ENCODE results near the gene CDC26.
"Not testable (repeated sequence)": the region's sequence is repeated elsewhere in the genome, so short reads cannot be mapped to it uniquely, and the experiment has no call there.

Gene CDC26

DNA sequence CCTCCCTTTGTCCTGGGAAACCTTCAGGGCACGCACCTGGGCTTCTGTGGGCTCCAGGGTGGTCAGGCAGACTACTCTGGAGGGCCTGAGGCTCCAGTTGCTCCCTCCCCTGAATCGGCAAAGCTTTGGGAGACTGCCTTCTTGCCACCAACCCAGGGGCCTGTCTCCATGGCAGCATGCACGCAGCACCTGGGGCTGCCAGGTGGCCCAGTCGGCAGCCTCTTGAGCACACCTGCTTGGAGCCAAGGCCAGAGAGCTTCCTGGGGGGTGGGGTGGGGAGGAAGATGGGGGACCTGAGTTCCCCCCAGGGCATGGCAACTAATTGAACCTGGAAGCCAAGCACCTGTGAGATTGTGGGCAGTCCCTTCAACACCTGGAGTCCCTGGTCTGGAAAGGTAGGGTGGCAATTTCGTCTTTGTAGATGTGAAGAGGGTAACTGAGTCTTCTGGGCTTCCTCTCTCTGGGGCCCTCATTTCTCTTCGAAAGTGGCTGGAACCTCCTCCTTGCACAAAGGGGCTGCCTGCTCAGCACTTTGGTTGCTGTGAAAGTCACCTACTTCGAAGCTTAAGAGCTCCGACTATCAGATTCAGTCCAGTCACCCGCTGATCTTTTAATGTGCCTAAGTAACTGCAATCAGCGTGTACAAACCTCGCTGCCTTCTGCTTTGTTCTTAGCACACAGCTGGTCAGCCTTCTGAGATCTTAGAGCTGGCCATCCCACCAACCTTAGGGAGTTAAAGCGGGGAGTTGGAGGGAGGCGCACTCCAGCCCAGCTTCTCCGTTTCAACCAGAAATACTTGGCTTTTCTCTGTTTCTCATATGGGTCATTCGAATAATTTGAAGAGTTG is 23.8 kb upstream of the CDC26 start:
- H3K9me3 Mint-ChIP-seq, result no peaks in the 10 kb centered on the region
- H3K27ac Mint-ChIP-seq, result no peak overlapping the region
- no peak overlapping the region for H3K4me3 Mint-ChIP-seq
- H3K4me1 Mint-ChIP-seq, result peaks cover 39% of the 10 kb centered on the region
- TF ChIP-seq, protein P1, sequence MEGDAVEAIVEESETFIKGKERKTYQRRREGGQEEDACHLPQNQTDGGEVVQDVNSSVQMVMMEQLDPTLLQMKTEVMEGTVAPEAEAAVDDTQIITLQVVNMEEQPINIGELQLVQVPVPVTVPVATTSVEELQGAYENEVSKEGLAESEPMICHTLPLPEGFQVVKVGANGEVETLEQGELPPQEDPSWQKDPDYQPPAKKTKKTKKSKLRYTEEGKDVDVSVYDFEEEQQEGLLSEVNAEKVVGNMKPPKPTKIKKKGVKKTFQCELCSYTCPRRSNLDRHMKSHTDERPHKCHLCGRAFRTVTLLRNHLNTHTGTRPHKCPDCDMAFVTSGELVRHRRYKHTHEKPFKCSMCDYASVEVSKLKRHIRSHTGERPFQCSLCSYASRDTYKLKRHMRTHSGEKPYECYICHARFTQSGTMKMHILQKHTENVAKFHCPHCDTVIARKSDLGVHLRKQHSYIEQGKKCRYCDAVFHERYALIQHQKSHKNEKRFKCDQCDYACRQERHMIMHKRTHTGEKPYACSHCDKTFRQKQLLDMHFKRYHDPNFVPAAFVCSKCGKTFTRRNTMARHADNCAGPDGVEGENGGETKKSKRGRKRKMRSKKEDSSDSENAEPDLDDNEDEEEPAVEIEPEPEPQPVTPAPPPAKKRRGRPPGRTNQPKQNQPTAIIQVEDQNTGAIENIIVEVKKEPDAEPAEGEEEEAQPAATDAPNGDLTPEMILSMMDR (IDR thresholded peaks at IDR 0.05), result no peak
- H3K36me3 Mint-ChIP-seq (ENCODE audit: low read depth), result no peaks in the 10 kb centered on the region
- DNase-seq, result no peak
- H3K27me3 Mint-ChIP-seq (ENCODE audit: low read depth, poor library complexity), result peaks cover 6% of the 10 kb centered on the region

DNA sequence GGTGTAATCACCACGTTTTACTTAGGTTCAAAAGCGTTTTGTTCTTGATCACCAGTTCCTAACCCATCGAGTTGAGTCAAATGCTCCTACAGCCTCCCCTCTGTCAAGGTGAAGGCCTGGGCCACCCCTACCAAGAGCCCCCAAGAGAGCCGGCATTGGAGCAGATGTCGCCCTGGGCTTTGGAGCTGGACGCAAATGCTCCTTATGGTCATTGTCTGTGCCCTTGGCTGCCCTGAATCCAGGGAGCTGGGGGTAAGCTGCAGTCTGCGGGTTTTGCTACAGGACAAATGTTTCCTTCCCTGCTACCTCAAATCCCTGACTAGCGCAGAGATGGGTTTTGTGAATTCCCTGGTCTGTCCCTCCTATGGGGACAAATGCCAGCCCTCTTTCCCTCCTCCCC is 22.9 kb upstream of the CDC26 start:
- Mint-ChIP-seq H3K4me3 (no peak overlapping the region), H3K9me3 (no peaks in the 10 kb centered on the region), H3K4me1 (peaks cover 32% of the 10 kb centered on the region), H3K27ac (no peak overlapping the region), H3K27me3 (ENCODE audit: low read depth, poor library complexity) (peaks cover 6% of the 10 kb centered on the region), H3K36me3 (ENCODE audit: low read depth) (no peaks in the 10 kb centered on the region)
- no peak for DNase-seq
- TF ChIP-seq, protein P1 (IDR thresholded peaks at IDR 0.05), result no peak

DNA sequence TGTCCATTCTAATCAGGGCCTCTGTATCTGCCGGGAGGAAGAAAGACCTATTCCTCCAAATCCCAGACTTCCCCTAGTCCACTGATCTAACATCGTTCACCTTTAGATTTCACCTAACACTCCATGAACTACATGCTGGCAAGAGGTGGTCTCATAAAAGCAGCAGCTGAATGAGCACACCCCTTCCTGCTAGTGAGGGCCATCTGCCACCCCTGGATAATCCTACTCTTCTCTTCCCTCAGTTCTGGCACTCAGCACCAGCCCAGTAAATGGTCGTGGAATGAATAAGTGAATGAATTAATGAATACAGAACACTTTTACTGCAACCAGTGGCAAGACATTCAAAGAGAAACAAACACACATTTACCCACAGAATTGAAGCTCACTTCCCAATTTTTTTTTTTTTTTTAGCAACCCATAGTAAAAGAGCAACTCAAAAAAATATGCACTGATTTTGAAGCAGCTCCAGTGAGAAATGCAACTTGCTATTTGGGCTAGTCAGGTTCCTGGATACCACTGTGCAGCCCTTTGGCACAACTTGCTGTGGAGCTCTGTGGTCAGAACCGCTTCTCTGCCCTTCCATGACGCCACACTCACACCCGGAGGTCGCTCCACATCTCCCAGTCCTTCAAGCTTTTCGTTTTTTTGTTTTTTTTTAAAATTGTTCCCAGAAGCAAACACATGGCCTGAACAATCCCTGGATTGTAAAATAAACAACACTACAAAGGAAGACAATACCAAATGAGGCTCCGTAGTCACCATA is 21.6 kb upstream of the CDC26 start:
- TF ChIP-seq, protein P1 (IDR thresholded peaks at IDR 0.05), result no peak
- no peak for DNase-seq
- peaks cover 6% of the 10 kb centered on the region for H3K27me3 Mint-ChIP-seq (ENCODE audit: low read depth, poor library complexity)

DNA sequence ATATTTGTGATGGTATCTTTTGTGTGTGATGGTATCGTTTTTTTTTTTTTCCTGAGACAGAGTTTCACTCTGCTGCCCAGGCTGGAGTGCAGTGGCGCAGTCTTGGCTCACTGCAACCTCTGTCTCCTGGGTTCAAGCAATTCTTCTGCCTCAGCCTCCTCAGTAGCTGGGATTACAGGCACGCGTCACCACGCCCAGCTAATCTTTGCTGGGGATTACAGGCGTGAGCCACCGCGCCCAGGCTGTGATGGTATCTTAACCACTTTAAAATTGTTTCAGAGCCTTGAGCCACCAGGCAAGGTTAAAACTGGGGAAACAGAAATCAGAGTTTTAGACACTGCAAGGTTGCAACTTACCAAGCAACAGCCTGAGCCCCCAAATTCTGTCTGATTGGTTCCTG is 20.9 kb upstream of the CDC26 start:
- peaks cover 10% of the 10 kb centered on the region for H3K36me3 Mint-ChIP-seq (ENCODE audit: low read depth)
- not testable (repeated sequence) for H3K9me3 Mint-ChIP-seq; DNase-seq; H3K27me3 Mint-ChIP-seq (ENCODE audit: low read depth, poor library complexity); H3K4me3 Mint-ChIP-seq; H3K27ac Mint-ChIP-seq
- H3K4me1 Mint-ChIP-seq, result peaks cover 12% of the 10 kb centered on the region

More for the DNA sequence above, 21.6 kb upstream of the CDC26 start:
- peaks cover 19% of the 10 kb centered on the region for H3K4me1 Mint-ChIP-seq
- H3K36me3 Mint-ChIP-seq (ENCODE audit: low read depth), result peaks cover 5% of the 10 kb centered on the region
- no peak overlapping the region for H3K4me3 Mint-ChIP-seq
- H3K9me3 Mint-ChIP-seq, result no peaks in the 10 kb centered on the region
- no peak overlapping the region for H3K27ac Mint-ChIP-seq

DNA sequence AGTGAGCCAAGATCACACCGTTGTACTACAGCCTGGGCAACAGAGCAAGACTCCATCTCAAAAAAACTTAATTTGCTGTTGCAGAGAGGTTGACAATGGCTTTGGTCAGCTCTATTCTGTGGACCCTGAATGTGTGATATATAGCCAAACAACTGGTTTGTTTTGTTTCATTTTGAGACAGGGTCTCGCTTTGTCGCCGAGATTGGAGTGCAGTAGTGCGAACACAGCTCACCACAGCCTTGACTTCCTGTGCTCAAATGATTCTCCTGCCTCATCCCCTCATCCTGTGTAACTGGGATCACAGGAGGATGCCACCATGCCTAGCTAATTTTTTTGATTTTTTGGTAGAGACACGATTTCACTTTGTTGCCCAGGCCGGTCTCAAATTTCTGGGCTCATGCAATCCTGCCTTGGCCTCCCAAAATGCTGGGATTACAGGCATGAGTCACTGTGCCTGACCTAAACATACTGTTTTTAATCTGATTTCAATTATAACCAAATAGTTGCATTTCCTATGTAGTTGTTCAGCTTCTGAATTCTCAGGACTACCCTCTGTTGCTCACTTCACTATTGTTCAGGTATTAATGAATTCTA is 18.0 kb upstream of the CDC26 start:
- no peaks in the 10 kb centered on the region for H3K9me3 Mint-ChIP-seq
- H3K4me1 Mint-ChIP-seq, result peaks cover 11% of the 10 kb centered on the region
- peaks cover 4% of the 10 kb centered on the region for H3K27me3 Mint-ChIP-seq (ENCODE audit: low read depth, poor library complexity)
- TF ChIP-seq, protein P1 (IDR thresholded peaks at IDR 0.05), result no peak
- H3K4me3 Mint-ChIP-seq, result no peak overlapping the region
- peak overlapping the region; percentile 69 for H3K27ac Mint-ChIP-seq
- DNase-seq, result no peak
- H3K36me3 Mint-ChIP-seq (ENCODE audit: low read depth), result peaks cover 36% of the 10 kb centered on the region

DNA sequence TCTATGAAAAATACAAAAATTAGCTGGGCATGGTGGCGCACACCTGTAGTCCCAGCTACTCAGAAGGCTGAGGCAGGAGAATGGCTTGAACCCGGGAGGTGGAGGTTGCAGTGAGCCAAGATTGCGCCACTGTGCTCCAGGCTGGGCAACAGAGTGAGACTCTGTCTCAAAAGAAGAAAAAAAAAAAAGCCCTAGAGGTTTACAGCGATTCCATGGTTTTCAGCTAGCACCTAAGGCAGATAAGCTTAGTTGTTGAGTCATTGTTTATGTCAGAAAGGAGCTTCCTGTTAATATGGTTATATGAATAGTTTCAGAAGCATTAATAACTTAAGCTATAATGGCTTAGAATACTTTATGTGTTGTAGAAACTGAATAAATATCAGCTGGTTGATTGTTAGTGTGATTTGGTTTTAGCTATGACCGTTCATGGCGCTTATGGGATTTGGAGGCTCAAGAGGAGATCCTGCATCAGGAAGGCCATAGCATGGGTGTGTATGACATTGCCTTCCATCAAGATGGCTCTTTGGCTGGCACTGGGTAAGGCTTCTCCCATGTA is 14.8 kb upstream of the CDC26 start:
- Mint-ChIP-seq H3K27me3 (ENCODE audit: low read depth, poor library complexity) (no peaks in the 10 kb centered on the region), H3K27ac (no peak overlapping the region), H3K4me1 (no peaks in the 10 kb centered on the region), H3K9me3 (no peaks in the 10 kb centered on the region), H3K36me3 (ENCODE audit: low read depth) (peaks cover 59% of the 10 kb centered on the region), H3K4me3 (no peak overlapping the region)
- no peak for DNase-seq
- TF ChIP-seq, protein P1 (IDR thresholded peaks at IDR 0.05), result no peak
